AML-193 (cell line): ENCODE measurements around the gene MADD.

ENCODE experiments used
- DNase-seq, 2 experiments: peaks; one replicate each; lab custom pipeline; 2025; lab: John Stamatoyannopoulos, UW

MADD gene

DNA sequence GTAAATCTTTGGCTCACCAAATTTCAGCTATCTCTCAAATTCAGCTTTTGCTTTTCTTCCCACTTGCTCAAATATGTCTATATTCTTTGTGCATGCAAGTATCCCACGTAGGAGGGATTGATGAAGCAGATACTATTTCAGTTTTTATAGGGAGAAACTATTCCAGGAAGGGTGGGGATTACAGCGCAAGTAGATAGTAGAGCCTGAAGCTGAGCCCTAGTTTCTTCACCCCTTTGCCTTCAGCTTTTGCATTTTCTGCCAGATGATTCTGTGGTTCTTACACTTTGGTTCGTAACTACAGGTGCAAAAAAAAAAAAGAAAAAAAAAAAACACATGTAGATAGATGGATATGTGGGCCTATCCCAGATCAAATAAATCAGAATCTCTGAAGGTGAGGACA lies 18.2 kb upstream of the MADD start:
- DNase-seq = no peak

DNA sequence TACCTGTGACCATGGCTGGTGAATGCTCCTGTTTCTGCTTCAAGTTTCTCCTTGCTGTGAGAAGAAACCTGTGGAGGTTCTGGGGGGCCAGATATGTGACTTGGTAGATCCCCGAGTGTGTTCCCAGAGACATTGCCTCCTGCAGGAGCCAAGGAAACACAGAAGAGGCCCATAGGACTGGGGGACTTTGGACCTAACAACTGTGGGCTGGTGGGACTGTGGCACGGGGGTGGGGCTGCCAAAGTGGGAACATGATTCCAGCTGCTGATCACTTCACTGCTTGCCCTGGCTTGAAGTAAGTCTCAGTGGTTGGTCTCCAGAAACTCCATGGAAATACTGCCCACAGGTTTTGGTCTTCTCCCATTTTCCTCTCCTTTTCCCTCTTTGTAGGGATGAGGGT lies 16.3 kb upstream of the MADD start:
- DNase-seq = no peak

DNA sequence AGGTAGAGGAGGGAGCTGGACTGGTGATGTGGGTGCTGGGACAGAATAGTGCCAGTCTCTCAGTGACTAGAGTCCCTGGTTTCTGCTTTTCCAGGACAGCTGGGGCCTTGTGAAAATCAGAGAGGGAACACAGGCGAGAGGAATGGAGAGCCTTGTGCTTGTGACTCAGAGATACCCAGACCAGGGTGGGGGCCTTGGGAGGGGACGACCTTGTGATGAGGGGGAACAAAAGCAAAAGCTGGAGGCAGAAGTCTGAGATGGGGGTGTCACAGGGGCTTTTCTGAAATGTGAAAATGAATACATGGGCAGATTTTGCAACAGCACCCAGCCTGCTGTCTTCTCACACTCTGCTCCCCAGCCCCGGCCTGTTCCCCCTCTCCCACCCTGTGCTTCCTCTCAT lies 15.5 kb upstream of the MADD start:
- no peak for DNase-seq

DNA sequence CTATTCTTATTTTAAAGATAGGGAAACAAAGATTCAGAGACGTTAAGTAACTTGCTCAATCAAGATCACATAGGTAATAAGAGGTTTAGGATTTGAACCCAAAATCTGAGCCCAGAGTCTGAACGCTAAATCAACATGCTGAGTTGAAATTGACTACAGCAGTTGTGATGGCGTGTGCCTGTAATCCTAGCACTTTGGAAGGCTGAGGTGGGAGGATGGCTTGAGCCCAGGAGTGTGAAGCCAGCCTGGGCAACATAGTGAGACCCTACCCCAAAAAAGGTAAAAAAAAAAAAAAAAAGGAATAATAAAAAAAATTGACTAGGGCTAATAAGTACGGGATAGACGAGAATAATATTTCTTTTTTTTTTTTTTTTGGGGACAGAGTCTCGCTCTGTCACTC lies 13.6 kb upstream of the MADD start:
- no peak for DNase-seq

DNA sequence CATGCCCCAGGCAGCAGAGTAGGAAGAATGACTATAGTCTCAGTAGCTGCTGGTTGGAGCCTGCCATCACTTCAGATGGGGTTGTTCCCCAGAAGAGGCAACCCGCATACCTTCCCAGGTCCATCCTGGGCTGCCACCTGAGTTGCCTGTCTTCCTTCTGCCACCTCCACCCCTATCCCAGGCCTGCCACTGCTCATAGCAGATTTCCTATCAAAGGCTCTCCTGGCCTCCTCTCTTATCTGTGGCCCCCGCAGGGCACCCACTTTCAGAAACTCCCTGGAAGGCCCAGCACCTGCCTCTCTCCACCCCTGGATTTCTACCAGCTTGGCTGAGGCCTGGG lies 12.8 kb upstream of the MADD start:
- DNase-seq = no peak

DNA sequence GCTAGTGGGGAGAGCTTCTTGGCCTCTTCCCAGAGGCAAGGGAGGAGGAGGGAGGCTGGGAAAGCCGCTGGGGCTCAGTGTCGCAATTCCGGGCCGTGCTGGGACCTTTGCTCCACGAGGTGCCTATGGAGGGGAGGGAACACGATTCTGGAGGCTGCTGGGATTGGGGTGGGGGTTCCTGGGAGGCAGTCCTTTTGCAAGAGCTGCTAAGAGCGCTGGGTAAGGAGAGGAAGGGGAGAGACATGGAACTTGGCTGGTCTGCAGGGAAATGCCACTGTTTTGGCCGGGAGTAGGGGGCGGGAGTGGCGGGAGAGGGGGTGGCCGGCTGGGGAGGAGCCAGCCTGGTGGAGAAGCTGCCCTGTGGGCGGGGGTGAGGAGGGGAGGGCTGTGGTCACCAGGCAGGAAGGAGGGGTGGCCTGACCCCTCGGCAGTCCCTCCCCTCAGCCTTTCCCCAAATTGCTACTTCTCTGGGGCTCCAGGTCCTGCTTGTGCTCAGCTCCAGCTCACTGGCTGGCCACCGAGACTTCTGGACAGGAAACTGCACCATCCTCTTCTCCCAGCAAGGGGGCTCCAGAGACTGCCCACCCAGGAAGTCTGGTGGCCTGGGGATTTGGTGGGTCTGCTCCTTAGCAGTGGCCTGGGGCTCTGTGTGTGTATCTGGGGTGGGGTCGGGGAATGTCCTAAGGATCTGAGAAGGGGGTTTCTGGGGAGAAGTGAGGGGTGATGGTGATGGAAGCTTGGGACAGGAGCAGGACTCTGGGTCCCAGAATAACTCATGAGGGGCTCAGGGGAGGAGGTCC lies 12.2 kb upstream of the MADD start, which contains the start of gene NR1H3:
NR1H3 (plus strand) TSS at position 480 of the 800 bp plus-strand sequence. CDS start 1,221 bp downstream, outside the sequence.
- peak; percentile 40 to 44 for DNase-seq

DNA sequence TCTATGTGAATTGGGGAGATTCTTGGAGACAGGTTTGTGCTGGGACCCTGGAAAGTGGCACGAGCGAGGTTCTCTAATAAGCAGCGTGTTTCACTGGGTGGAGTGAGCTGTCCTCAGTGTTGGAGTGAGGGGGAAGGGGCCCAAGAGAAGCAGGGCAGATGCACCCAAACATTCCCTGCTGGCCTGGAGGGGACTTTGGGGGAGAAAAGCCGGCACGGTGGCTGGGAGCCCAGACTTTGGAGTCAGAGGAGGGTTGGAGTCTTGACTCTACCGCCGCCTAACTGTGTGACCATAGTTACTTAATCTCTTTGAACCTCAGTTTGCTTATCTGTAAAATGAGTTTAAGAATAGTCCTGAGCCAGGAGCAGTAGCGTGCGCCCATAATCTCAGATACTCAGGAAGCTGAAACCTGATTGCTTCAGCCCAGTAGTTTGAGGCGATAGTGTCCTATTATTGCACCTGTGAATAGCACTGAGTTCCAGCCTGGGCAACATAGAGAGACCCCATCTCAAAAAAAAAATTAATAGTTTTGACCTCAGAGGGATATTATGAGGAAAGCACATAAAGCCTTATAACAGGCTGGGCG lies 11.5 kb upstream of the MADD start:
- DNase-seq = no peak

DNA sequence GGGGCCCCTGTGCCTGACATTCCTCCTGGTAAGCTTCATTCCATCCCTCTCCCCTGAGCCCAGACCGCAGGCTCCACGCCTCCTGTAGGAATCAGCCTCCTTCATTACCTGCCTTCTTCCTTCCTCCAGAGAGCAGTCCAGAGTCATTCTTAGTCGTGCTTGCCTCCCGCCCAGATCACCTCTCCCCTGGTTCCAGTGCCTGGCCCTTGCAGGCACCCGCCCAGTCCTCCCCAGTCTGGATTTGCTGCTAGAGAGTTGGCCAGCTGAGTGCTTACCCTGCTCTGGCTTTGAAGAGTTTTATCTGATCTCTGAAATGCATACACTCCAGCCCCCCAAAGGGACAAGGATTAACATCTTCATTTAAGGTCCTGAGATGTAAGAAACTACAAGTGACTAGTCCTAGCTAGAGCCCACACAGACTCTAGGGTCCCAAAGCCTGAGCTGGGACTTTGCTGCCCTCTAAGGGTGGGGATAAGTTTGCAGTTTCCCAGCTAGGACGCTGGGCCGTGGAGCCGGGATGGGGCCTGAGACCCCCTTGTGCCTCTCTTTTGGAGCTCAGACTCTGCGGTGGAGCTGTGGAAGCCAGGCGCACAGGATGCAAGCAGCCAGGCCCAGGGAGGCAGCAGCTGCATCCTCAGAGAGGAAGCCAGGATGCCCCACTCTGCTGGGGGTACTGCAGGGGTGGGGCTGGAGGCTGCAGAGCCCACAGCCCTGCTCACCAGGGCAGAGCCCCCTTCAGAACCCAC lies 10.5 kb upstream of the MADD start:
- DNase-seq = peak; percentile 27 to 39

DNA sequence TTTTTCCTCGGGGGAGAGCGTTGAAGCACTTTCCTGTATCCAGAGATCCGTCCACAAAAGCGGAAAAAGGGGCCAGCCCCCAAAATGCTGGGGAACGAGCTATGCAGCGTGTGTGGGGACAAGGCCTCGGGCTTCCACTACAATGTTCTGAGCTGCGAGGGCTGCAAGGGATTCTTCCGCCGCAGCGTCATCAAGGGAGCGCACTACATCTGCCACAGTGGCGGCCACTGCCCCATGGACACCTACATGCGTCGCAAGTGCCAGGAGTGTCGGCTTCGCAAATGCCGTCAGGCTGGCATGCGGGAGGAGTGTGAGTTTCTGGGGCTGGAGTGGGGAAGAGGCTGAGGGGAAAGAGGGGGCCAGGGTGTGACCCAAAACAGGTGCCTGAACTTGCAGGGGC lies 9.6 kb upstream of the MADD start:
- no peak for DNase-seq

DNA sequence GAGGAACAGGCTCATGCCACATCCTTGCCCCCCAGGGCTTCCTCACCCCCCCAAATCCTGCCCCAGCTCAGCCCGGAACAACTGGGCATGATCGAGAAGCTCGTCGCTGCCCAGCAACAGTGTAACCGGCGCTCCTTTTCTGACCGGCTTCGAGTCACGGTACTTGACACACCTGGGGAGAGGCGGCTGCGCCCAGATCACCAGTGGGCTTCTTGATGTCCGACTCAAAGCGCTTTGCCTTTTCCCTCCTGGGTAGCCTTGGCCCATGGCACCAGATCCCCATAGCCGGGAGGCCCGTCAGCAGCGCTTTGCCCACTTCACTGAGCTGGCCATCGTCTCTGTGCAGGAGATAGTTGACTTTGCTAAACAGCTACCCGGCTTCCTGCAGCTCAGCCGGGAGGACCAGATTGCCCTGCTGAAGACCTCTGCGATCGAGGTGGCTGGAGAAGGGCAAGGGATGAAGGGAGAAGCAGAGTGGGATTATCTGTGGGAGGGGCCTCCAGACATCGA lies 8.6 kb upstream of the MADD start:
- no peak for DNase-seq

DNA sequence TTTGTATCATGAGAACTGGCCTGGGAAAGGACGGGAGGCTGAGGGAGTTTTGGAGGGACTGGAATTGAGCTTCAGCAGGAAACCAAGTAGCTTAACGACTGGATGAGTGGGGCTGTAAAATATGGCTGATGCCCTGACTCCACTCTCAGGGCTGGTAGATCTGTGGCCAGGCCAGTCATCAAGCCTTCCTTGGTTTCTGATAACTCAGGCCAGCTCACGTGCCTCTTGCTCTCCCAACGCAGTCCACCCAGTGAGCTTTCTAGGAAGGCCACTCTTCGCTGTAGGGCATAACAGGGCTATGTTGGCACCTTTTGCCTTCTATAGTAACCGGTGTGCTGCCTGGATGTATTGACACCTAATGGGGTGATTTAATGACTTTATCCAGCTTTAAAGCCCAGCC lies 5.8 kb upstream of the MADD start:
- no peak for DNase-seq

DNA sequence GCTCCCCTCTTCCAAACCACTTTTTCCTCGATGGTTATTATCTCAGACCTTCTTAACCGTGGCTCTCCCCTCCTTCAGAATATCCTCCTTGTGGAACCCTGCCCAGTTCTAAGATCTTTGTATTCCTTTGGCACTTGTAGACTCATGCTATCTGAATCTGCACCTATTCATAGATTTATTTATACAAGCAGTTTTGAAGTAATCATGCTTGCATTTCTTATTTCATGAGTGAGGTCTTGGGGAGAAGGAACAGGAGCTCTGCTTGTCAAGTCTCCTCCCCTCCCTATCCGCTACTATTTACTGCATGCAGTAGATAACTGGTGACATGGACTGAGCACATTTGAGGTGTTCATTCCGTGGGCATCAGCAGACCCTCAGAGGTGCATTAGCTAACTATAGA lies 5.4 kb upstream of the MADD start:
- DNase-seq = no peak

DNA sequence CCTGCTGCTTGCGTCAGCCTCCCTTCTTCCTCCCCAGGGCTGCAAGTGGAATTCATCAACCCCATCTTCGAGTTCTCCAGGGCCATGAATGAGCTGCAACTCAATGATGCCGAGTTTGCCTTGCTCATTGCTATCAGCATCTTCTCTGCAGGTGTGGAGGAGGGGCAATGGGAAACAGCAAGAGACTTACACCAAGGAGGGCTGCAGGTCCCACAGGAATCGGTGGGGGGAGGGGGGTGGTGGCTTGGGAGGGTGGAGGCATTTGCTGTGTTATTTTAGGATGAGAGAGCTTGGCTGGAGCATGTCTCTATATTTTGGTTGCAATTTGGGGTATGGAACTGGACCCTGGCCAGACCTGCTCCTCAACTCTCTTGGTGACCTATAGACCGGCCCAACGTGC lies 2.1 kb upstream of the MADD start:
- no peak for DNase-seq

DNA sequence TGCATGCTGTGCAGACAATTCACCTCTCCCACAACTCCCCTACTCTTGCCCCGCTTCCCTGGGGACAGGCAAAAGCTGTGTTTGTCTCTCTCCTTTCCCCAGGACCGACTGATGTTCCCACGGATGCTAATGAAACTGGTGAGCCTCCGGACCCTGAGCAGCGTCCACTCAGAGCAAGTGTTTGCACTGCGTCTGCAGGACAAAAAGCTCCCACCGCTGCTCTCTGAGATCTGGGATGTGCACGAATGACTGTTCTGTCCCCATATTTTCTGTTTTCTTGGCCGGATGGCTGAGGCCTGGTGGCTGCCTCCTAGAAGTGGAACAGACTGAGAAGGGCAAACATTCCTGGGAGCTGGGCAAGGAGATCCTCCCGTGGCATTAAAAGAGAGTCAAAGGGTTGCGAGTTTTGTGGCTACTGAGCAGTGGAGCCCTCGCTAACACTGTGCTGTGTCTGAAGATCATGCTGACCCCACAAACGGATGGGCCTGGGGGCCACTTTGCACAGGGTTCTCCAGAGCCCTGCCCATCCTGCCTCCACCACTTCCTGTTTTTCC lies 1.4 kb upstream of the MADD start:
- no peak for DNase-seq

DNA sequence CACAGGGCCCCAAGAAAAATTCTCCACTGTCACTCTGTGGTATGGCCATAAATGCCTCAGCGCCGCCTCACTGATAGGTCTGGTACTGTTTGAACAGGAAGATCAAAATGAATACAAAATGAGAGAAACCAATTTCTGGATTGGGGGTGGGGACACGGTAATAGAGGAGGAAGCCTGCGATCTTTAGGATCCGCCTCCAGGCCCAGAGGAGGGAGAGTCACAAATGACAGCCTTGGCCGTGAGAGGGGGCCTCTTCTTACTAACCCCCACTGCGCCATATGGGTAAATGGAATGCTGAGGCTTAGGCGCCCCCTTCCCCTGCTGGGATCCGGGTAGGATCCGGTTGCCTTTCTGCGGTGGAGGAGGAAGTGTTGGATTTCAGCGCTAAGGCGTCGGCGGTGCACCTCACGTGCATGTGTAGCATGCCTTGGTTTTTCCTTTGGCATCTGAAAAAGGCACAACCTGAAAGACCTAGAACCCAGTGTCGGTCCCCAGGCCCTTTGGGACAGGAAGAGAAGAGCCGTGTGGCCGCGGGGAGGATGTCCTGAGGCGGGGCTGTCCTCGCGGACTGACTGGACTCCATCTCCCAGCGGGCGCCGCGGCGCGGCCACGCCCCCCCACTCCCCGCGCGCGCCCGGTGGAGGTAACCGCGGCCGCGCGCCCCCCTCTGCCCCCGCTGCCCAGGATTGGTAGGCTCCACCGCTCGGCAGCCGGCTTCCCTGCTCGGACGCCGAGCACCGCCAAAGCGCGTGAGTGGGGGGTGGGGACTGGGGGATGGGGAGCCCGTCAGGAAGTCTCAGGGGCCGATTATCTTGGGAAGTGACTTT lies 718 bp upstream of the MADD start:
- peak; percentile 90 to 91 for DNase-seq

DNA sequence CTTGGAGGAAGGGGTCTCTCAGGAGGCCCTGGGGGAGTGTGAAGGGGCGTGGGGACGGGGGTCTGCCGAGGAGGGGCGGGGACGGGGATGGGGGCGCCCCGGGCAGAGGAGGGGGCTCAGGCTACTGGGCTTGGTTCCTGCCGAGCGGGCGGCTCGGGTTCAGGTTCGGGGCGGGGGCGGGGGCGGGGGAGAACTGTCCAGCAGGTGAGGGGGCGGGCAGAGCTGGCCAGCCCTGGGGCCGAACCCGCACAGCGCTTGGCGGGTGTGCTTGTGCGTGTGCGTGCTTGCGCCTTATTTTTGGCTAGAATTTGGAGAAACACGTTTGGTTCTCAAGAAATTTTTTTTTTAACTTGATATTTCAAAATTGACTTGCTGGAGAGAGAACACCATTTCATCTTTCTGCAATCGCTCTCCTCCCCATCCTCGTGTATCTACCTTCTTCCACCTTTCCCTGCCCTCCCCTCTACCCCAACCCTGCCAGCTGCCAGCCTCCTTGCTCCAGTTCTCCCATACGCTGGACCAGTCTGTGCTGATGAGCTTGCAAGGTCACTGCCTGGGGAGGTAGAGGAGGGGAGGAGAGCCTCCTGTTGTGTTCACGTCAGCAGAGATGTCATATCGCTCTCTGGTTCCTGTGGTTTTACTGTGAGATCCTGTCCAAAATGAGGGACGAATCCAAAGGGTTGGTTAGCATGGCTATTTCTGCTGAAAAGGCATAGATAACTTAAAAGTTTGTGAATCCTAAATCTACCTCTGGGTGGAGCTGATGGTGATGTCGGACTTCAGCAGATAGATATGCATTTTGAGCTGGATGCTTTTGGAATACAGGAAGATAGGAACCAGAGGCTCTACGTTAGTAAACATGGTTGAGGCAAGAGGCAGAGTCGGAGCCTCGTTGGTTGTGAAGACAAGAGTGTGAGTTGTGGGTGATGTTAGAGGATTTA lies 668 bp downstream of the MADD start:
- peak; percentile 23 to 39 for DNase-seq

DNA sequence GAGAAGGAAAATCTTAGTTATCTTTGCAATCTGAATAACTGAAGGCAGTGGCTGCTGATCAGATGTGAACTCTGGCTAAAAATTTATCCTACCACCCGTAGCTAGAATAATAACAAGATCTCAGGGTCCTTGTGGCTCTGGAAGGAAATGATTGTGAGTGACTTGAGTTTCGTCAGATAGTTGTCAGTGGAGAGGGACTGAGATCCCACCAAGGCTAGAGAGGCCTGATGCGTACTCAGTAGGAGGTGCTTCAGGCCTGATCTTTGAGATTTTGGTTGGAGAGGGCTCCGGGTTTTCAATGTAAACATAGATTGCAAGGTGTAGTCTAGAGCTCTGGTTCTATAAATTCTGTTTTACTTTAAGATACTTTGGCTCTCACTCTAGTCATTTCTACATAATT lies 1.4 kb downstream of the MADD start:
- no peak for DNase-seq

DNA sequence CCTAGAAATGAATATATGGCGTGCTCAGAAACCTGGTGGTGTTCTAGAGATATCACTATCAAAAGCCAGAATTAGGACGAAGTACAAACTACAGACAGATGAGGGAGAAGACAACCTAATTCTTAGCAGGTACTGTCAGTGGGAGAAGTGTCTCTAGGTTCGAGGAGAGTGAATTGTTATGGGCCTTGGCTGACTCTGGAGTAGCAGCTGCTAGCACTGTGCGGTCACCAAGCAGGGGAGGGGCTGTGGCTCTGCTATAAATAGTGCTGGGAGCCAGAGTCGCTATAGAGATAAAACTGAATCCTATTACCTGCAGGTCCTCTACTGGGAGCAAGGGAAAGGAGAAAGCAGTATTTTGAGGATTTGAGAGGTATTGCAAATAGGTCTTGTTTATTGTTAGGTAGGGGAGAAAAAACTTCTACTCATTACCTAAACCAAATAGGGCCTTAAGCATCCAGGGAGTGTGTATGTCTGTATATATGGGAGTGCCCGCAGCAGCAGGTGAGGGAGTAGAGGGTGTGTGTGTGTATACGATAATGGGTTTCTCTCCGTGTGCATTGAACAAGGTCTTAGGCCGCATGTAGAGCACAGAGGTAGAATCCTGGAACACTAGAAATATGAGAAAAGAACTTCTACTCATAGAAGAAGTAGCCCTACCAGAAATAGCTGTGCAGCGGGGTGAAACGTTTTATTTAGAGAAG lies 2.2 kb downstream of the MADD start:
- no peak for DNase-seq

DNA sequence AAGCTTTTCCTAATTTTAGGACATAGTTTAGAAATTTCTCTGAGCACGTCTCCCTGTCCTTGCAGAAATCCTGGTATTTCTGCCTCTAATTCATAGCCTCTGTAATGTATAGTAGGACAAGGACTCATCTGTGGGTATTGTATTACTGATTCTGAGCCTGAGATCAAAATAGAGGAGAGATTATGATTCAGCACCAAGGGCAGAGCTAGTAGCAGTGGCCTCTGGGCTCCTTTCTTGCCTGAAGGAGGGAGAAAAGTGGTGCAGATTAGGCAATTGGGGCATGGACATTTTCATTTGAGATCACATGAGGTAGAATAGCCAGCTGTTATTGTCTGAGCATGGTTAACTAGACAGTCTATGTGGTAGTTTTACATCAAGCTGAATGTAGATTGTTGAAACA lies 2.8 kb downstream of the MADD start:
- DNase-seq = peak; percentile 36 to 55
